Thyroid gland (tissue), 4 donors: ENCODE data around the gene IKBKG.

Source experiments
- CTCF ChIP-seq, 6 experiments: fragments of 200-600 bp in 3 of 6; fragments of 450-650 bp in 3 of 6; sonication (generic) in 3 of 6; IDR thresholded peaks; one replicate each; pipeline ENCODE4 v1.5.1; 2016 to 2019; ENCODE audit warnings: antibody characterized with exemption in 6 of 6, mild to moderate bottlenecking in 2 of 6, inconsistent platforms in 1 of 6, moderate library complexity in 1 of 6
- POLR2A ChIP-seq, 2 donors: fragments of 450-650 bp; IDR thresholded peaks; one replicate each; pipeline ENCODE4 v1.6.1; 2017; ENCODE audit warnings: antibody characterized with exemption in 2 of 2, mild to moderate bottlenecking in 2 of 2, moderate library complexity in 1 of 2

GRCh38 chrX:154541589-154541895, 5.9 kb upstream of the IKBKG start:
- no peak for TF ChIP-seq POLR2A (IDR thresholded peaks at IDR 0.05)
- no peak for TF ChIP-seq CTCF (IDR thresholded peaks at IDR 0.05)
